ENCODE results near the gene YWHAQ. TPM values are rescaled to one million over a fixed set of nuclear protein-coding genes. Genes with fewer than 3 reads are reported as not detected.
A peak's percentile ranks its signal among the peaks of the same experiment; 100 is the strongest.

Gene YWHAQ
- total RNA-seq (100 to 1,000 TPM; 232 to 535 TPM), polyA plus RNA-seq (ENCODE audit: insufficient read length in 2 of 2) (100 to 1,000 TPM; 639 to 799 TPM)
- long read RNA-seq, donor 1, transcript YWHAQ-201 (6 exons, 2,208 nt) = major isoform, 189 of 332 reads
- long read RNA-seq, donor 1, transcript YWHAQ-202 (5 exons, 2,216 nt) = minor isoform, 86 of 332 reads
- long read RNA-seq, donor 1, partial matches to known transcripts = 57 of 332 reads
- long read RNA-seq, donor 1, other reads (novel, unspliced or antisense) = 0 of 332 reads
- long read RNA-seq, donor 2, transcript YWHAQ-201 (6 exons, 2,208 nt) = major isoform, 83 of 107 reads
- long read RNA-seq, donor 2, transcript YWHAQ-202 (5 exons, 2,216 nt) = minor isoform, 24 of 107 reads
- long read RNA-seq, donor 2, partial matches to known transcripts = 0 of 107 reads
- long read RNA-seq, donor 2, other reads (novel, unspliced or antisense) = 0 of 107 reads
- long read RNA-seq, donor 3, transcript YWHAQ-202 (5 exons, 2,216 nt) = minor isoform, 46 of 148 reads
- long read RNA-seq, donor 3, transcript YWHAQ-201 (6 exons, 2,208 nt) = major isoform, 87 of 148 reads
- long read RNA-seq, donor 3, partial matches to known transcripts = 15 of 148 reads
- long read RNA-seq, donor 3, other reads (novel, unspliced or antisense) = 0 of 148 reads
- long read RNA-seq, donor 4, transcript YWHAQ-201 (6 exons, 2,208 nt) = major isoform, 72 of 111 reads
- long read RNA-seq, donor 4, transcript YWHAQ-202 (5 exons, 2,216 nt) = minor isoform, 24 of 111 reads
- long read RNA-seq, donor 4, partial matches to known transcripts = 15 of 111 reads
- long read RNA-seq, donor 4, other reads (novel, unspliced or antisense) = 0 of 111 reads

DNA sequence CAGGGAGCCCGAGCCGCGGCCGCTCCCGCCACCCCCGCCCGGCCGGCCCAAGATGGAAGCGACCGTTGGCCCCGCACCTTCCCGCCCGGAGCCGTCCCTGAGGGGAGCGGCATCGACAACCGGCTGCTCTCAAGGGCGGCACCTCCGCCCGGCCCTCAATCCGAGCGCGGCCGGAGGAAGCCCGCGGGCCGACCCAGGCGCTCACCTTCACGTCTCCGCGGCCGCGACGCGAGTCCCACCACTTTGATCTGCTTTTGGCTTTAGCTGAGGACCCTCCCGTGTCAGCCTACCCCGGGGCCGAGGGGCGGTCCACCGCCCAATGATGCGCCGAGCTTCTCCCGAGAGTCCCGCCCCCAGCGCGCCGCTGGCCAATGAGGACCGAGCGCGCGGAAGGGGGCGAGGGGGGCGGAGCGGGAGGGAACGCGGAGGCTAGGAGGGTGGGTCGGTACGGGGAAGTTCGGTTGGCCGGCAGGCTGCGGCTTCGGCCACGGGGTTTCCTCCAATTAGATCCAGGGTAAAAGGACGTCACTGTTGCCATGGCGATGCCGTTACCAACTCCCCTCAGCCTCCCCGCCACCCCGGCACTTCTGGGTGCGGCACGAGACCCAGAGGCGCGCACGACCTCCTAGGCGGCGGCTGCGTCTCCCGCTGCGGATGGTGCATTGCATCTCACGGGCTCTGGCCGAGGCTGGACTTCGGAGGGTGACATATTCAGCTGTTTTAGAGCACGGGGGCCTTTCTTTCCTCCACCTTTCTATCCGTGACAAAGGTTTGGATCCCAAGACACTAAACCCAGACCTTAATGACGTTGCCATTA, at the start of gene YWHAQ:
Gene YWHAQ (minus strand): TSS at position 262 of the 817 bp plus-strand sequence. CDS start 545 bp downstream, outside the sequence.
- Histone ChIP-seq H3K27me3 (ENCODE audit: control insufficient read depth, insufficient read depth, low read length) (no peaks in the 10 kb centered on the region), H3K4me3 (ENCODE audit: low read depth, low read length) (peak within 1 kb of the TSS; percentile 81), H3K27ac (ENCODE audit: low read depth, low read length) (peak within 1 kb of the TSS; percentile 93), H3K9me3 (ENCODE audit: control insufficient read depth, insufficient read depth, low read length) (no peaks in the 10 kb centered on the region), H3K4me1 (ENCODE audit: control insufficient read depth, insufficient read depth, low read length) (peaks cover 18% of the 10 kb centered on the region), H3K36me3 (ENCODE audit: control insufficient read depth, insufficient read depth, low read length) (no peaks in the 10 kb centered on the region)
- under 1% methylated on average over 82 of the region's 84 CpGs for WGBS (ENCODE audit: insufficient coverage)
- peak; percentile 93 to 100 (median 99) for DNase-seq (ENCODE audit: low read depth in 4 of 6, low spot score in 6 of 6)

DNA sequence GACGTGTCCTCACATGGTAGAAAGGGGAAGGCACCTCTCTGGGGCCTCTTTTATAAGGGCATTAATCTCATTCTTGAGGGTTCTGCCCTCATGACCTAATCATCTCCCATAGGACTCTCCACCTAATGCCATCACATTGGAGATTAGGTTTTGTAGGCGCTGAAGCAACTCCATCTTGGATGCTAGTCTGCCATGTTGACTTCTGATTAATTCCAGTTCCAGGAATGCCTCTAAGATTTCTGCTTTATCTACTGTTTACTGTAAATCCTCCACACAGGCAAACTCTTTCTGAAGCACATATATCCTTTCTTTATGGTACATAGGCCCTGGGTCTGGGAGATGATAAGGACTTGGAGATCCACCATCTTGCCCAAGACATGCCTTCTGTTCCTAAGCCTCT, 49.3 kb upstream of the YWHAQ start:
- DNase-seq (ENCODE audit: low read depth in 4 of 6, low spot score in 6 of 6) = no peak
- H3K36me3 ChIP-seq (ENCODE audit: control insufficient read depth, insufficient read depth, low read length) = no peaks in the 10 kb centered on the region
- 100% methylated on average over 1 of the region's 2 CpGs for WGBS (ENCODE audit: insufficient coverage)
- no peak overlapping the region for H3K27ac ChIP-seq (ENCODE audit: low read depth, low read length)
- H3K4me3 ChIP-seq (ENCODE audit: low read depth, low read length) = no peak overlapping the region
- H3K9me3 ChIP-seq (ENCODE audit: control insufficient read depth, insufficient read depth, low read length) = no peaks in the 10 kb centered on the region
- H3K4me1 ChIP-seq (ENCODE audit: control insufficient read depth, insufficient read depth, low read length) = peaks cover 11% of the 10 kb centered on the region
- no peaks in the 10 kb centered on the region for H3K27me3 ChIP-seq (ENCODE audit: control insufficient read depth, insufficient read depth, low read length)

DNA sequence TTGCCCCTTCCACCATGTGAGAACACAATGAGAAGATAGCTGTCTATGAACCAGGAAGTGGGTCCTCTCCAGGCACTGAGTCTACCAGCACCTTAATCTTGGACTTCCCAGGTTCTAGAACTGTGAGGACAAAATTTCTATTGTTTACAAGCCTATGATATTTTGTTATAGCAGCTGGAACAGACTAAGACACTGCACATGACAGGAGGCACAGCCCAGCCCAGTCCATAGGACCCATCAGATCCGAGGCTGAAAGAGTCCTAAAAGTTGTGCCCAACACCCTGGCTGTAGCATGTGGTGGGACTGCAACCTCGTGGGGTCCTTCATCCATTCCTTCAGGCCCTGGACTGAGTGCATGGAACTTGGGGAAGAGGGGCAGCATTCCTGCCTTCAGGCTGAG, 48.4 kb upstream of the YWHAQ start:
- no peak for DNase-seq (ENCODE audit: low read depth in 4 of 6, low spot score in 6 of 6)
- H3K27ac ChIP-seq (ENCODE audit: low read depth, low read length) = no peak overlapping the region
- H3K36me3 ChIP-seq (ENCODE audit: control insufficient read depth, insufficient read depth, low read length) = no peaks in the 10 kb centered on the region
- H3K27me3 ChIP-seq (ENCODE audit: control insufficient read depth, insufficient read depth, low read length) = no peaks in the 10 kb centered on the region
- no peak overlapping the region for H3K4me3 ChIP-seq (ENCODE audit: low read depth, low read length)
- peaks cover 12% of the 10 kb centered on the region for H3K4me1 ChIP-seq (ENCODE audit: control insufficient read depth, insufficient read depth, low read length)
- no peaks in the 10 kb centered on the region for H3K9me3 ChIP-seq (ENCODE audit: control insufficient read depth, insufficient read depth, low read length)
- WGBS (ENCODE audit: insufficient coverage) = 94% methylated on average over 2 of the region's 2 CpGs

GRCh38 chr2:9678544-9678943, 47.7 kb upstream of the YWHAQ start:
- Histone ChIP-seq H3K9me3 (ENCODE audit: control insufficient read depth, insufficient read depth, low read length) (no peaks in the 10 kb centered on the region), H3K27me3 (ENCODE audit: control insufficient read depth, insufficient read depth, low read length) (no peaks in the 10 kb centered on the region), H3K36me3 (ENCODE audit: control insufficient read depth, insufficient read depth, low read length) (no peaks in the 10 kb centered on the region), H3K4me1 (ENCODE audit: control insufficient read depth, insufficient read depth, low read length) (peaks cover 12% of the 10 kb centered on the region), H3K27ac (ENCODE audit: low read depth, low read length) (no peak overlapping the region), H3K4me3 (ENCODE audit: low read depth, low read length) (no peak overlapping the region)
- DNase-seq (ENCODE audit: low read depth in 4 of 6, low spot score in 6 of 6) = no peak
- WGBS (ENCODE audit: insufficient coverage) = no CpG with 5 or more reads among the region's 10 CpGs

DNA sequence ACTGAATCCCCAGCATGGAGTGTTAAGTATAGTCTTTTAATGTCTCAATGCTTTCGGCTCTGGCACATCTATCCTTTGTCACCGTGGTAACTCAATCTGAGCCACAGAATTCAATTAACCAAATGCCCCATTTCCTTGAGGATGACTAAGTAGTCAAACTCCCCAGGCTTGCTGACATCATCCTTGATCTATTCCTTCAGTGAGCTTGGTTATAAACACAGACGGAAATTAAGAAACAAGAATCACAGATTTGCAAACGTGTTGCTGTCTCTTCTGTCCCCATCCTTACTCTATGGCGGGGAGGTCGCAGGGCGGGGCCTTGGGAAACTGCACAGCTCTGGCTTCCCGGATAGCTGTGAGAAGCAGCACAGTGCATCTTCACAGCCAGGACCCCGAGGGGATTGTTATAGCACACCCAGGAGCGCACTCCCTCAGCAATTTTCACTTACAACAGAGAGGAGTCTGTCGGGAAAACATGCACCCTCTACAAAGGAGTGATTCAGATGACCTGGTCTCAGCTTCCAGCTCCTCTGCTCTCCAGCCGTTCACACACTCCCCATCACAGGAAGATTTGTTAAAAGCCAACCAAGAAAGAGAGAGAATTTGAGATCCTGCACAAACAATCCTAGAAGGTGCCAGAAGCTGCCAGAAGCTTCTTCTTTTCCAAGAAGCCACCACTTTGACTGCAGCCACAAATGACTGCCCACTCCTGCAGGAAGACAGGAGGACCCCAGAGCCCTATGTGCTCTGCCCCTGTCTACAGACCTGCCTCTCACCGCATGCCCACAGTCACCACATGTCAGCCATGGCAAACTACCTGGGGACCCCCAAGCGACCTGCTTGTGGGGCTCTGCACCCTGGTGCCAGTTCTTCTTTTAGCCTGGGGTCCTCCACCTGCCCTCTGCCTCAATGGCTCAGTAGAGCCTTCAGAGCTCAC, 44.9 kb upstream of the YWHAQ start:
- peak overlapping the region; percentile 29 for H3K27ac ChIP-seq (ENCODE audit: low read depth, low read length)
- H3K4me3 ChIP-seq (ENCODE audit: low read depth, low read length) = no peak overlapping the region
- no peaks in the 10 kb centered on the region for H3K9me3 ChIP-seq (ENCODE audit: control insufficient read depth, insufficient read depth, low read length)
- H3K4me1 ChIP-seq (ENCODE audit: control insufficient read depth, insufficient read depth, low read length) = peaks cover 12% of the 10 kb centered on the region
- no peaks in the 10 kb centered on the region for H3K27me3 ChIP-seq (ENCODE audit: control insufficient read depth, insufficient read depth, low read length)
- no peaks in the 10 kb centered on the region for H3K36me3 ChIP-seq (ENCODE audit: control insufficient read depth, insufficient read depth, low read length)
- 18% methylated on average over 12 of the region's 14 CpGs for WGBS (ENCODE audit: insufficient coverage)
- DNase-seq (ENCODE audit: low read depth in 4 of 6, low spot score in 6 of 6) = peak; percentile 30 to 93 (median 56)

GRCh38 chr2:9674891-9675414, 44.2 kb upstream of the YWHAQ start:
- WGBS (ENCODE audit: insufficient coverage) = 78% methylated on average over 3 of the region's 5 CpGs
- H3K4me3 ChIP-seq (ENCODE audit: low read depth, low read length) = no peak overlapping the region

GRCh38 chr2:9673914-9674481, 43.2 kb upstream of the YWHAQ start:
- peaks cover 14% of the 10 kb centered on the region for H3K4me1 ChIP-seq (ENCODE audit: control insufficient read depth, insufficient read depth, low read length)
- no peaks in the 10 kb centered on the region for H3K36me3 ChIP-seq (ENCODE audit: control insufficient read depth, insufficient read depth, low read length)
- no peaks in the 10 kb centered on the region for H3K9me3 ChIP-seq (ENCODE audit: control insufficient read depth, insufficient read depth, low read length)
- no peak for DNase-seq (ENCODE audit: low read depth in 4 of 6, low spot score in 6 of 6)
- H3K27ac ChIP-seq (ENCODE audit: low read depth, low read length) = no peak overlapping the region
- no peaks in the 10 kb centered on the region for H3K27me3 ChIP-seq (ENCODE audit: control insufficient read depth, insufficient read depth, low read length)
- 100% methylated on average over 3 of the region's 6 CpGs for WGBS (ENCODE audit: insufficient coverage)
- no peak overlapping the region for H3K4me3 ChIP-seq (ENCODE audit: low read depth, low read length)

More at GRCh38 chr2:9674891-9675414, 44.2 kb upstream of the YWHAQ start:
- Histone ChIP-seq H3K27me3 (ENCODE audit: control insufficient read depth, insufficient read depth, low read length) (no peaks in the 10 kb centered on the region), H3K36me3 (ENCODE audit: control insufficient read depth, insufficient read depth, low read length) (no peaks in the 10 kb centered on the region), H3K27ac (ENCODE audit: low read depth, low read length) (no peak overlapping the region), H3K4me1 (ENCODE audit: control insufficient read depth, insufficient read depth, low read length) (peaks cover 12% of the 10 kb centered on the region), H3K9me3 (ENCODE audit: control insufficient read depth, insufficient read depth, low read length) (no peaks in the 10 kb centered on the region)
- no peak for DNase-seq (ENCODE audit: low read depth in 4 of 6, low spot score in 6 of 6)

DNA sequence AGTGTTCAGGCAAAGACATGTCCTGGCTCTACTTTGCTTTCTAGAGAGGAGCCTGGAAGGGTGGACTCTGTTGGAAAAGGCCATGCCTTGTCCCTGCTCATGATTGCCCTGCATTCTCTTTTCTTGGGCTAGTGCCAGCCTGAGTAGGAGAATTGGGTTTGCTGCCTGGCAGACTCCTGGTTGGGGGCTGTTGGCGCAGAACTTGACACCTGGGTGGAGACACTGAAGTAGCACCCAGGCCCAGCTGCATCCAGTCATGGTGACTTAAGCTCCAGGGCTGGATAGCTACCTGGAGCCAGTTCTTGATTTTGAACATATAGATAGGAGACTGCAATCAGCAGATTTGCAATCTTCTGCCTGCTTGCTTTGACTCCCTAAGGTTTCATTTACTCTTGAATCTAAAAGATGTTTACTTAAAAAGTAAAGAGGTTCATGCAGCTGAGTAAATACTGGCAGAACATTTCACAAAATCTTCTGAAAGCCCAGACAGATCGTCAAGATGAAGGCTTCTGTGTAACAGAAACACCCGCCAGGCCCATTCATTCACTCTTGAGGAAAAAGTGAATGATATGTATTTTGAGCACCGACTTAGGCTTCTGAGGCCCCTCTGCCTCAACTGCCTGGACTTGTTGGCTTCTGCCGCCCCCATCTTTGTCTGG, 38.0 kb upstream of the YWHAQ start:
- Histone ChIP-seq H3K9me3 (ENCODE audit: control insufficient read depth, insufficient read depth, low read length) (no peaks in the 10 kb centered on the region), H3K4me3 (ENCODE audit: low read depth, low read length) (no peak overlapping the region), H3K36me3 (ENCODE audit: control insufficient read depth, insufficient read depth, low read length) (no peaks in the 10 kb centered on the region), H3K4me1 (ENCODE audit: control insufficient read depth, insufficient read depth, low read length) (peaks cover 7% of the 10 kb centered on the region), H3K27me3 (ENCODE audit: control insufficient read depth, insufficient read depth, low read length) (no peaks in the 10 kb centered on the region), H3K27ac (ENCODE audit: low read depth, low read length) (no peak overlapping the region)
- peak in 1 of 6 donors; percentile 48 for DNase-seq (ENCODE audit: low read depth in 4 of 6, low spot score in 6 of 6)
- 65% methylated on average over 2 of the region's 5 CpGs for WGBS (ENCODE audit: insufficient coverage)

Measured in spinal cord (tissue), 10 donors.